CD4-positive, alpha-beta T cell treated with Interferon gamma for 1 hour (primary cell): ENCODE data around the gene MED16.
"Not testable (repeated sequence)": the region's sequence is repeated elsewhere in the genome, so short reads cannot be mapped to it uniquely, and the experiment has no call there.

Experiments used
- DNase-seq: peaks from one replicate; pipeline ENCODE4 v3.0.0-alpha.2; 2020

MED16 gene

DNA sequence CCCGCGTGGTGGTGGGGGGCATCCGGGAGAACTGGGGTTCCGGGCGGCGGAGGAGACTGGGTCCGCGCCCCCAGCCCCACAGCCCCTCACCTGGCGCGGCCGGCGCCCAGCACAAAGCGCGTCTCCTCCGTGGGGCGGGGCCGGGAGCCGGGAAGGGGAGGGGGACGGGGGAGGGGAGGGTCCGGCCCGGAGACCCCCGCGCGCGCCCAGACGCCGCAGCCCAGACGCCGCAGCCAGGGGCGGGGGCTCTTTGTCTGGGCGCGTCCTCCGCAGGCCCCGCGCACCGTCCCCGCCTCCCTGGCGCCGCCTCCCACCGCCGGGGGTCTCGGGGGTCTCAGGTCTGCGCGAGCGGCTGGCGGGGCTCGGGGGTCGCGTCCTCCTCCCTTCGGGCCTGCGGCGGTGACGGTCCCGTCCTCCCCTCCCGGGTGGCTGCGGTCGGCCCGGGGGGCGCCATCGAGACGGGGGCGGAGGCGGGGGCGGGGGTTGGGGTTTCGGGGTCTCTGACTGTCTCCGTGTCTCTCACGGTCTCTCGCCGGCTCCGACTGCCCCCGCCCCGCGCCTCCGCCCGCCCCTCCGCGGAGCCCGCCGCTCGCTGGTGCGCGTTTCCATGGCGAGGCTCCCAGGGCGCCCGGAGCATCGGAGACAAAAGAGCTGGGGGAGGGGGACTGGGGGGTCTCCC is 71.0 kb downstream of the MED16 start, which contains the start of gene PLPPR3:
PLPPR3 (minus strand) TSS at position 131 of the 679 bp plus-strand sequence. CDS start 396 bp downstream, outside the sequence.
- no peak for DNase-seq

DNA sequence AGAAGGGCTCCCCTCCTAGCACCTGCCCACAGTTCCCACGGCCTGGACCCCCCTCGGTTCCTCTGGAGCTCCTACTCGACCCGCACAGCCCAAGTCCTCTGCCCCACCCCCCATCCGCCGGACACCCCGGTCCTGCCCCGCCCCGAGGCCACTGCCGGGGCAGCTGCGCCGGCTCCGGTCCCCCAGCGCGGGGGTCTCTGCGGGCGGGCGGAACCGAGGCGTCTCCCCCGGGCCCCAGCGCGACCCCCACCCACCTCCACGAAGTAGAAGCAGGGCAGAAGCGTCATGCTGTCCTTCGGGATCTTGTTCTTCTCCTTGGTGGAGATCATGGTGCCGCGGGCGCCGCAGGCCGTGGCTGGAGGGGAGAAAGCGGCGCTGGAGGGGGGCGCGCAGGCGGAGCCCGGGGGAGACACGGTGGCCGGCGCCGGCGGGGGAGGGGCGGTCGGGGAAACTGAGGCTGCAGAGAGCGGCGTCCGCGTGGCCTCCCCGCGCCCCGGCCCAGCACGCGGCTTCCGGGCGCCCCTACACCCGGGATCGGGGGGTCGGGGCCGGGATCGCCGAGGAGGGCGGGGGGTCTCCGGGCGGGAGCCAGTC is 71.7 kb downstream of the MED16 start:
- DNase-seq: no peak

DNA sequence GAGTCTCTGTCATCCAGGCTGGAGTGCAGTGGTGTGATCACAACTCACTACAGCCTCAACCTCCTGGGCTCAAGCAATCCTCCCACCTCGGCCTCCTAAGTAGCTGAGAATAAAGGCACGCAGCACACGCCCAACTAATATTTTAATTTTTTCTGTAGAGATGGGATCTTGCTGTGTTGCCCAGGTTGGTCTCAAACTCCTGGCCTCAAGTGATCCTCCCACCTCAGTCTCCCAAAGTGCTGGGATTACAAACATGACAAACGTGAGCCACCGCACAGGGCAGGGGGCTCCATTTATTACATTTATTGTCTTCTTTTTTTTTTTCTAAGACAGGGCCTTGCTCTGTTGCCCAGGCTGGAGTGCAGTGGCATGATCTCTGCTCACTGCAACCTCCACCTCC is 72.8 kb downstream of the MED16 start:
- DNase-seq: not testable (repeated sequence)
